SK-N-SH (cell line): Measurements from ENCODE around the gene RNF126. TPM values are rescaled to one million over a fixed set of nuclear protein-coding genes. Genes with fewer than 3 reads are reported as not detected.

Source experiments
- CTCF ChIA-PET: fragments of 300-600, 350-600 bp; formaldehyde crosslinking; extraction: SDS; loops from one replicate; lab custom pipeline; 2021; lab: Yijun Ruan, JAX
- POLR2A ChIA-PET: fragments of 350-600 bp; sonication (Branson Sonifier 250); formaldehyde crosslinking; extraction: SDS; loops from one replicate; lab custom pipeline; 2020; ENCODE audit warnings: antibody characterized with exemption, inconsistent platforms; lab: Yijun Ruan, JAX
- DNase-seq: peaks from one replicate; pipeline ENCODE4 v3.0.0; 2012
- H2AFZ ChIP-seq: fragments of 200-600 bp; sonication (generic); 2 replicates; pipeline ENCODE4 v1.8.1; 2016; ENCODE audit warnings: antibody characterized with exemption, mild to moderate bottlenecking, low read depth
- H3F3A ChIP-seq: fragments of 200-600 bp; sonication (generic); replicated peaks from 2 replicates; pipeline ENCODE3; 2016; ENCODE audit warnings: antibody characterized with exemption, mild to moderate bottlenecking; ENCODE audit not compliant: insufficient read depth
- H3K27ac ChIP-seq, 2 experiments: fragments of 200-500 bp in 1 of 2; fragments of 200-600 bp in 1 of 2; sonication (Bioruptor generic) in 1 of 2; sonication (generic), shearing (Covaris generic) in 1 of 2; 2 replicates each; pipeline versions ENCODE4 v1.5.1 to v1.6.1; 2014 to 2016; ENCODE audit warnings: low read depth in 2 of 2, inconsistent platforms in 1 of 2, low read length in 1 of 2, mild to moderate bottlenecking in 1 of 2, mixed read lengths in 1 of 2
- H3K27me3 ChIP-seq: fragments of 200-600 bp; sonication (generic), shearing (Covaris generic); 2 replicates; pipeline ENCODE4 v1.6.1; 2016; ENCODE audit warnings: mixed run types; ENCODE audit not compliant: insufficient read depth
- H3K36me3 ChIP-seq, 2 experiments: fragments of 200-500 bp in 1 of 2; fragments of 200-600 bp in 1 of 2; sonication (Bioruptor generic) in 1 of 2; sonication (generic) in 1 of 2; replicated peaks in 1 of 2; 2 replicates each; pipeline versions ENCODE3 to v1.5.1; 2014 to 2016; ENCODE audit warnings: low read length in 1 of 2, mild to moderate bottlenecking in 1 of 2; ENCODE audit not compliant: insufficient read depth in 2 of 2, control insufficient read depth in 1 of 2
- H3K4me1 ChIP-seq, 2 experiments: fragments of 200-500 bp in 1 of 2; fragments of 200-600 bp in 1 of 2; sonication (Bioruptor generic) in 1 of 2; sonication (generic), shearing (Covaris generic) in 1 of 2; 2 replicates each; pipeline versions ENCODE4 v1.5.1 to v1.6.1; 2014 to 2016; ENCODE audit warnings: low read depth in 1 of 2, low read length in 1 of 2, mixed run types in 1 of 2; ENCODE audit not compliant: insufficient read depth in 2 of 2, control insufficient read depth in 1 of 2
- H3K4me2 ChIP-seq: fragments of 200-600 bp; sonication (generic), shearing (Covaris generic); 2 replicates; pipeline ENCODE4 v1.6.1; 2017; ENCODE audit warnings: mixed run types
- H3K4me3 ChIP-seq, 2 experiments: fragments of 200-500 bp in 1 of 2; fragments of 200-600 bp in 1 of 2; sonication (Bioruptor generic) in 1 of 2; sonication (generic), shearing (Covaris generic) in 1 of 2; 2 replicates each; pipeline versions ENCODE4 v1.5.1 to v1.8.1; 2014 to 2016; ENCODE audit warnings: low read depth in 2 of 2, inconsistent platforms in 1 of 2, low read length in 1 of 2, mild to moderate bottlenecking in 1 of 2, mixed read lengths in 1 of 2, moderate library complexity in 1 of 2
- H3K79me2 ChIP-seq: fragments of 200-600 bp; sonication (generic); 2 replicates; pipeline ENCODE4 v1.8.1; 2017; ENCODE audit warnings: mild to moderate bottlenecking; ENCODE audit not compliant: insufficient read depth
- H3K9ac ChIP-seq: fragments of 200-600 bp; sonication (generic); 2 replicates; pipeline ENCODE4 v1.6.1; 2017; ENCODE audit warnings: mixed run types
- H3K9me2 ChIP-seq: fragments of 200-600 bp; sonication (generic); 2 replicates; pipeline ENCODE4 v1.6.1; 2017; ENCODE audit warnings: mixed run types
- H3K9me3 ChIP-seq: fragments of 200-600 bp; sonication (generic); 2 replicates; pipeline ENCODE4 v1.6.1; 2017; ENCODE audit warnings: mixed run types, mild to moderate bottlenecking, moderate library complexity
- H4K20me1 ChIP-seq: fragments of 200-600 bp; sonication (generic); 2 replicates; pipeline ENCODE4 v1.6.1; 2017; ENCODE audit warnings: mild to moderate bottlenecking, mixed run types; ENCODE audit not compliant: insufficient read depth
- CTCF ChIP-seq: fragments of 200-600 bp; sonication (generic); IDR thresholded peaks from 2 replicates; pipeline ENCODE4 v1.6.1; 2017; ENCODE audit warnings: antibody characterized with exemption, mild to moderate bottlenecking, moderate library complexity
- EP300 ChIP-seq, 2 experiments: IDR thresholded peaks; 2 replicates each; pipeline versions ENCODE4 v1.4.0 to v1.6.1; 2012; ENCODE audit warnings: borderline replicate concordance in 1 of 2, low read depth in 1 of 2, low read length in 1 of 2
- IRF3 ChIP-seq: fragments of 150-350 bp; IDR thresholded peaks from 2 replicates; pipeline ENCODE4 v1.6.1; 2016; ENCODE audit warnings: mild to moderate bottlenecking, low read depth, low read length
- JUND ChIP-seq: IDR thresholded peaks from 2 replicates; pipeline ENCODE4 v1.4.0; 2012
- NRF1 ChIP-seq: IDR thresholded peaks from 2 replicates; pipeline ENCODE4 v1.6.1; 2012; ENCODE audit warnings: low read depth, mild to moderate bottlenecking, low read length
- POLR2AphosphoS5 ChIP-seq: IDR thresholded peaks from 2 replicates; pipeline ENCODE4 v1.6.1; 2012; ENCODE audit warnings: low read depth, low read length
- RFX5 ChIP-seq: IDR thresholded peaks from 2 replicates; pipeline ENCODE4 v1.6.1; 2012; ENCODE audit warnings: mild to moderate bottlenecking, improper control_type of control experiment, low read length
- RXRA ChIP-seq: IDR thresholded peaks from 2 replicates; pipeline ENCODE4 v1.4.0; 2012; ENCODE audit warnings: low read depth, mild to moderate bottlenecking, borderline replicate concordance
- SIN3A ChIP-seq: IDR thresholded peaks from 2 replicates; pipeline ENCODE4 v1.6.1; 2012; ENCODE audit warnings: low read depth, mild to moderate bottlenecking, low read length, moderate library complexity, borderline replicate concordance
- SMC3 ChIP-seq: IDR thresholded peaks from 2 replicates; pipeline ENCODE4 v1.6.1; 2012; ENCODE audit warnings: low read depth, low read length, improper control_type of control experiment
- USF2 ChIP-seq: fragments of 150-350 bp; IDR thresholded peaks from 2 replicates; pipeline ENCODE4 v1.6.1; 2017; ENCODE audit warnings: antibody characterized with exemption, low read length, low read depth, borderline replicate concordance
- YY1 ChIP-seq: IDR thresholded peaks from 2 replicates; pipeline ENCODE4 v1.4.0; 2012; ENCODE audit warnings: low read depth, mild to moderate bottlenecking
- WGBS: methylation state at CpG from one replicate; pipeline ENCODE4 v1.1.6; 2017; ENCODE audit warnings: low lambda C conversion rate; 5-methylcytosine and 5-hydroxymethylcytosine counted together
- polyA plus RNA-seq, 3 experiments: library from polyadenylated mRNA; depleted of rRNA; stranded (reverse); fragments of >200 nt; gene quantifications; 2 replicates each; pipeline ENCODE4 v1.2.3, GENCODE V29; 2012

The RNF126 gene
- polyA plus RNA-seq, 1 of the 3 experiments (the other 2 are of a cell fraction) = 12.9 TPM

- Histone ChIP-seq H3K27me3 (no peaks in the 10 kb centered on the region), H3K9ac (no peak overlapping the region), H2AFZ (no peak overlapping the region), H3K4me1 (peaks cover 0 to under 1% of the 10 kb centered on the region in 2 experiments; a peak in 1 of 4 replicates), H3K4me2 (no peak overlapping the region), H3K9me3 (no peaks in the 10 kb centered on the region), H4K20me1 (0 out of 2 replicates have a peak, but pooled peaks cover 7% of the 10 kb centered on the region)
- no peak for TF ChIP-seq POLR2AphosphoS5
- no peak for TF ChIP-seq NRF1
- no peak for TF ChIP-seq USF2
- no peak for TF ChIP-seq JUND
- no peak for TF ChIP-seq IRF3
- TF ChIP-seq YY1 = no peak
- no peak for TF ChIP-seq EP300 (IDR thresholded peaks at IDR 0.05; ENCODE audit: borderline replicate concordance in 1 of 2, low read depth in 1 of 2, low read length in 1 of 2)
- TF ChIP-seq SMC3 = no peak
- TF ChIP-seq CTCF = no peak
- TF ChIP-seq SIN3A = no peak
- no peak for TF ChIP-seq RXRA
- TF ChIP-seq RFX5 = no peak
- TF ChIP-seq, all 33 proteins: peak for 0
- Histone ChIP-seq H3K27ac (peak overlapping the region in 1 of 2 experiments; percentile 52; a peak in 1 of 4 replicates), H3K36me3 (peaks cover 6 to 29% of the 10 kb centered on the region in 2 experiments), H3K79me2 (peaks cover 4% of the 10 kb centered on the region; the same call in 1 of the 2 replicates), H3F3A (no peaks in the 10 kb centered on the region), H3K9me2 (no peaks in the 10 kb centered on the region), H3K4me3 (no peak overlapping the region)
- CTCF ChIA-PET = interaction anchor here (1.2 to 1.4 kb wide), 2 partner anchors 36 to 40 kb away, joined by 3 to 6 read pairs; no protein-coding TSS in a partner anchor
- no peak for DNase-seq
- 63% methylated on average over 20 of the region's 24 CpGs for WGBS
- POLR2A ChIA-PET = no interaction called here
Observed at GRCh38 chr19:623974-624373, 39.0 kb downstream of the RNF126 start.
